SK-N-SH treated with all-trans-retinoic acid at 6 μM for 48 hours (cell line): ENCODE data around the gene ENPP3.

Experiments
- ATAC-seq: fragments of 200-7000 bp; cut with Tn5 transposase; 3 replicates; pipeline ENCODE4 v1.9.1; 2020; ENCODE audit warnings: mild to moderate bottlenecking, moderate library complexity
- ARNTL ChIP-seq: fragments of 450-650 bp; formaldehyde crosslinking; IDR thresholded peaks from 2 replicates; pipeline ENCODE4 v1.5.0; 2020; ENCODE audit warnings: low read depth, mild to moderate bottlenecking, moderate library complexity, borderline replicate concordance
- BACH2 ChIP-seq: fragments of 250-450 bp; sonication (Bioruptor Pico); IDR thresholded peaks from 2 replicates; pipeline ENCODE4 v1.9.0; 2021; ENCODE audit warnings: mild to moderate bottlenecking, borderline replicate concordance
- CSDC2 ChIP-seq: fragments of 250-450 bp; sonication (Bioruptor Pico); IDR thresholded peaks from 2 replicates; pipeline ENCODE4 v1.5.0; 2020; ENCODE audit warnings: mild to moderate bottlenecking, moderate library complexity
- ESRRG ChIP-seq: fragments of 250-450 bp; sonication (Bioruptor Pico); IDR thresholded peaks from 2 replicates; pipeline ENCODE4 v1.6.1; 2021; ENCODE audit warnings: mild to moderate bottlenecking
- GLIS3 ChIP-seq: fragments of 250-450 bp; sonication (Bioruptor Pico); IDR thresholded peaks from 2 replicates; pipeline ENCODE4 v1.5.0; 2020; ENCODE audit warnings: mild to moderate bottlenecking, moderate library complexity
- ISL1 ChIP-seq: fragments of 250-450 bp; sonication (Bioruptor Pico); IDR thresholded peaks from 2 replicates; pipeline ENCODE4 v2.1.2; 2022; ENCODE audit warnings: mild to moderate bottlenecking, moderate library complexity
- OSR1 ChIP-seq: fragments of 250-450 bp; sonication (Bioruptor Pico); IDR thresholded peaks from 2 replicates; pipeline ENCODE4 v1.8.0; 2022; ENCODE audit warnings: moderate library complexity, mild to moderate bottlenecking, inconsistent platforms
- PPARA ChIP-seq: fragments of 250-450 bp; sonication (Bioruptor Pico); IDR thresholded peaks from 2 replicates; pipeline ENCODE4 v1.5.0; 2020; ENCODE audit warnings: mild to moderate bottlenecking, borderline replicate concordance
- RARB ChIP-seq: fragments of 250-450 bp; sonication (Bioruptor Pico); IDR thresholded peaks from 2 replicates; pipeline ENCODE4 v1.8.0; 2021; ENCODE audit warnings: mild to moderate bottlenecking, moderate library complexity
- SNAI2 ChIP-seq: fragments of 250-450 bp; sonication (Bioruptor Pico); IDR thresholded peaks from 2 replicates; pipeline ENCODE4 v1.5.0; 2020; ENCODE audit warnings: mild to moderate bottlenecking, moderate library complexity
- TOX ChIP-seq: fragments of 250-450 bp; sonication (Bioruptor Pico); IDR thresholded peaks from 2 replicates; pipeline ENCODE4 v1.8.0; 2021; ENCODE audit warnings: mild to moderate bottlenecking, moderate library complexity, borderline replicate concordance
- ZC3H10 ChIP-seq: fragments of 250-450 bp; sonication (Bioruptor Pico); IDR thresholded peaks from 2 replicates; pipeline ENCODE4 v1.5.1; 2021; ENCODE audit warnings: mild to moderate bottlenecking, moderate library complexity
- ZFP3 ChIP-seq: fragments of 250-450 bp; sonication (Bioruptor Pico); IDR thresholded peaks from 2 replicates; pipeline ENCODE4 v1.5.0; 2020; ENCODE audit warnings: mild to moderate bottlenecking, moderate library complexity
- ZFP30 ChIP-seq: fragments of 450-650 bp; formaldehyde crosslinking; IDR thresholded peaks from 2 replicates; pipeline ENCODE4 v1.5.0; 2022; ENCODE audit warnings: mild to moderate bottlenecking, moderate library complexity
- ZNF565 ChIP-seq: fragments of 450-650 bp; formaldehyde crosslinking; conservative IDR thresholded peaks from 2 replicates; pipeline ENCODE4 v1.5.0; 2020; ENCODE audit warnings: low read depth, mild to moderate bottlenecking, moderate library complexity
- ZNF70 ChIP-seq: fragments of 450-650 bp; formaldehyde crosslinking; IDR thresholded peaks from 2 replicates; pipeline ENCODE4 v1.5.0; 2020; ENCODE audit warnings: mild to moderate bottlenecking, moderate library complexity
- TF ChIP-seq, protein P1 (sequence below): fragments of 250-450 bp; sonication (Bioruptor Pico); IDR thresholded peaks from 2 replicates; pipeline ENCODE4 v1.8.0; 2020; ENCODE audit warnings: mild to moderate bottlenecking, moderate library complexity, borderline replicate concordance
- TF ChIP-seq, protein P2 (sequence below): fragments of 250-450 bp; sonication (Bioruptor Pico); IDR thresholded peaks from 2 replicates; pipeline ENCODE4 v1.5.1; 2021; ENCODE audit warnings: mild to moderate bottlenecking, moderate library complexity
- TF ChIP-seq, protein P3 (sequence below): fragments of 250-450 bp; sonication (Bioruptor Pico); IDR thresholded peaks from 2 replicates; pipeline ENCODE4 v1.5.0; 2020; ENCODE audit warnings: mild to moderate bottlenecking, moderate library complexity

The ENPP3 gene

GRCh38 chr6:131763749-131764148 is 126.6 kb downstream of the ENPP3 start:
- ATAC-seq = no peak
- TF ChIP-seq GLIS3 (CRISPR knock-in tag) (no peak), ISL1 (CRISPR knock-in tag) (no peak), ESRRG (CRISPR knock-in tag) (no peak), CSDC2 (CRISPR knock-in tag) (no peak), ARNTL (CRISPR knock-in tag) (no peak), BACH2 (CRISPR knock-in tag) (no peak), OSR1 (CRISPR knock-in tag) (no peak), SNAI2 (CRISPR knock-in tag) (no peak), PPARA (CRISPR knock-in tag) (no peak), ZC3H10 (CRISPR knock-in tag) (no peak)
- TF ChIP-seq, protein P1, sequence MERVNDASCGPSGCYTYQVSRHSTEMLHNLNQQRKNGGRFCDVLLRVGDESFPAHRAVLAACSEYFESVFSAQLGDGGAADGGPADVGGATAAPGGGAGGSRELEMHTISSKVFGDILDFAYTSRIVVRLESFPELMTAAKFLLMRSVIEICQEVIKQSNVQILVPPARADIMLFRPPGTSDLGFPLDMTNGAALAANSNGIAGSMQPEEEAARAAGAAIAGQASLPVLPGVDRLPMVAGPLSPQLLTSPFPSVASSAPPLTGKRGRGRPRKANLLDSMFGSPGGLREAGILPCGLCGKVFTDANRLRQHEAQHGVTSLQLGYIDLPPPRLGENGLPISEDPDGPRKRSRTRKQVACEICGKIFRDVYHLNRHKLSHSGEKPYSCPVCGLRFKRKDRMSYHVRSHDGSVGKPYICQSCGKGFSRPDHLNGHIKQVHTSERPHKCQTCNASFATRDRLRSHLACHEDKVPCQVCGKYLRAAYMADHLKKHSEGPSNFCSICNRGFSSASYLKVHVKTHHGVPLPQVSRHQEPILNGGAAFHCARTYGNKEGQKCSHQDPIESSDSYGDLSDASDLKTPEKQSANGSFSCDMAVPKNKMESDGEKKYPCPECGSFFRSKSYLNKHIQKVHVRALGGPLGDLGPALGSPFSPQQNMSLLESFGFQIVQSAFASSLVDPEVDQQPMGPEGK (CRISPR knock-in tag) = no peak

DNA sequence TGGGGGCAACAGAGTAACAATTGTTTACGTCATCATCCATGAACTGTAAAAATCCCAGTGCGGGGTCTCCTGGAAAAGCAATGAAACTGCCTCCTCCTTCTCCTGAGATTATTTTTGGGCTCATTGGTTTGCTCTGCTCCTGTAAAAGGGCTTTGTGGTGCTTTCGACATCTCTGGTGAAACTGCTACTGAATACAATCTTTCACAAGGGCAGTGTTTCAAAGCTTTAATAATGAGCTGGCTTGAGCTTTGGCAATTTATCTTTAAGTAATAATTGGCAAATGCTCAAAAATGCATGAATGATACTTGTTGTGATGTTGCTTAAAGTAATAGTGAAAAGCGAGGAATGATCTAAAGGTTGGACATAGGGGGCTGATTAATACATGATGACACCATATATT is 127.2 kb downstream of the ENPP3 start:
- TF ChIP-seq ZNF565 (CRISPR knock-in tag) = no peak
- TF ChIP-seq, protein P1 (CRISPR knock-in tag) = no peak
- no peak for TF ChIP-seq RARB
- ATAC-seq = no peak

- no peak for TF ChIP-seq RARB
- no peak for TF ChIP-seq BACH2 (CRISPR knock-in tag)
- TF ChIP-seq OSR1 (CRISPR knock-in tag) = no peak
- TF ChIP-seq, protein P2, sequence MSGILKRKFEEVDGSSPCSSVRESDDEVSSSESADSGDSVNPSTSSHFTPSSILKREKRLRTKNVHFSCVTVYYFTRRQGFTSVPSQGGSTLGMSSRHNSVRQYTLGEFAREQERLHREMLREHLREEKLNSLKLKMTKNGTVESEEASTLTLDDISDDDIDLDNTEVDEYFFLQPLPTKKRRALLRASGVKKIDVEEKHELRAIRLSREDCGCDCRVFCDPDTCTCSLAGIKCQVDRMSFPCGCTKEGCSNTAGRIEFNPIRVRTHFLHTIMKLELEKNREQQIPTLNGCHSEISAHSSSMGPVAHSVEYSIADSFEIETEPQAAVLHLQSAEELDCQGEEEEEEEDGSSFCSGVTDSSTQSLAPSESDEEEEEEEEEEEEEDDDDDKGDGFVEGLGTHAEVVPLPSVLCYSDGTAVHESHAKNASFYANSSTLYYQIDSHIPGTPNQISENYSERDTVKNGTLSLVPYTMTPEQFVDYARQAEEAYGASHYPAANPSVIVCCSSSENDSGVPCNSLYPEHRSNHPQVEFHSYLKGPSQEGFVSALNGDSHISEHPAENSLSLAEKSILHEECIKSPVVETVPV (CRISPR knock-in tag) = no peak
- TF ChIP-seq ESRRG (CRISPR knock-in tag) = no peak
- no peak for TF ChIP-seq ZFP30 (CRISPR knock-in tag)
- TF ChIP-seq ZC3H10 (CRISPR knock-in tag) = no peak
- TF ChIP-seq SNAI2 (CRISPR knock-in tag) = no peak
- TF ChIP-seq, protein P3, sequence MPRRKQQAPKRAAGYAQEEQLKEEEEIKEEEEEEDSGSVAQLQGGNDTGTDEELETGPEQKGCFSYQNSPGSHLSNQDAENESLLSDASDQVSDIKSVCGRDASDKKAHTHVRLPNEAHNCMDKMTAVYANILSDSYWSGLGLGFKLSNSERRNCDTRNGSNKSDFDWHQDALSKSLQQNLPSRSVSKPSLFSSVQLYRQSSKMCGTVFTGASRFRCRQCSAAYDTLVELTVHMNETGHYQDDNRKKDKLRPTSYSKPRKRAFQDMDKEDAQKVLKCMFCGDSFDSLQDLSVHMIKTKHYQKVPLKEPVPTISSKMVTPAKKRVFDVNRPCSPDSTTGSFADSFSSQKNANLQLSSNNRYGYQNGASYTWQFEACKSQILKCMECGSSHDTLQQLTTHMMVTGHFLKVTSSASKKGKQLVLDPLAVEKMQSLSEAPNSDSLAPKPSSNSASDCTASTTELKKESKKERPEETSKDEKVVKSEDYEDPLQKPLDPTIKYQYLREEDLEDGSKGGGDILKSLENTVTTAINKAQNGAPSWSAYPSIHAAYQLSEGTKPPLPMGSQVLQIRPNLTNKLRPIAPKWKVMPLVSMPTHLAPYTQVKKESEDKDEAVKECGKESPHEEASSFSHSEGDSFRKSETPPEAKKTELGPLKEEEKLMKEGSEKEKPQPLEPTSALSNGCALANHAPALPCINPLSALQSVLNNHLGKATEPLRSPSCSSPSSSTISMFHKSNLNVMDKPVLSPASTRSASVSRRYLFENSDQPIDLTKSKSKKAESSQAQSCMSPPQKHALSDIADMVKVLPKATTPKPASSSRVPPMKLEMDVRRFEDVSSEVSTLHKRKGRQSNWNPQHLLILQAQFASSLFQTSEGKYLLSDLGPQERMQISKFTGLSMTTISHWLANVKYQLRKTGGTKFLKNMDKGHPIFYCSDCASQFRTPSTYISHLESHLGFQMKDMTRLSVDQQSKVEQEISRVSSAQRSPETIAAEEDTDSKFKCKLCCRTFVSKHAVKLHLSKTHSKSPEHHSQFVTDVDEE (CRISPR knock-in tag) = no peak
- no peak for TF ChIP-seq ZFP3 (CRISPR knock-in tag)
Observed at GRCh38 chr6:131765081-131765803, 128.1 kb downstream of the ENPP3 start.

GRCh38 chr6:131765804-131766135 is 128.7 kb downstream of the ENPP3 start:
- TF ChIP-seq SNAI2 (CRISPR knock-in tag) (no peak), TOX (no peak), ZNF70 (CRISPR knock-in tag) (no peak)
- TF ChIP-seq, protein P1 (CRISPR knock-in tag) = no peak
- TF ChIP-seq, protein P2 (CRISPR knock-in tag) = no peak
- ATAC-seq = no peak

More at GRCh38 chr6:131765081-131765803, 128.1 kb downstream of the ENPP3 start:
- ATAC-seq = no peak
